IMR-90 (cell line): Measurements from ENCODE around the gene PRXL2C. TPM values are rescaled to one million over a fixed set of nuclear protein-coding genes. Genes with fewer than 3 reads are reported as not detected.
"Not testable (repeated sequence)": the region's sequence is repeated elsewhere in the genome, so short reads cannot be mapped to it uniquely, and the experiment has no call there.

ENCODE experiments used
- ATAC-seq: fragments of 200-7000 bp; cut with Tn5 transposase; 2 replicates; pipeline ENCODE4 v1.9.1; 2020; ENCODE audit warnings: low read depth, mild to moderate bottlenecking, moderate library complexity
- BruUV-seq: library from RNA; stranded (reverse); fragments of 400-500 nt; replicated peaks from 2 replicates; lab custom pipeline; 2021; lab: Mats Ljungman, UMichigan
- CTCF ChIA-PET: fragments of 300-600 bp; formaldehyde crosslinking; extraction: SDS; loops from one replicate; lab custom pipeline; 2021; ENCODE audit warnings: antibody characterized with exemption; lab: Yijun Ruan, JAX
- POLR2A ChIA-PET: fragments of 300-600 bp; sonication (Branson Sonifier 250); formaldehyde crosslinking; loops from one replicate; lab custom pipeline; 2022; ENCODE audit warnings: antibody characterized with exemption; ENCODE audit not compliant: unreplicated experiment; lab: Charles Lee
- DNase-seq: peaks from one replicate; pipeline ENCODE4 v3.0.0; 2013
- H2AFZ ChIP-seq: replicated peaks from 2 replicates; pipeline ENCODE3; 2013; ENCODE audit warnings: low read length, mild to moderate bottlenecking; ENCODE audit not compliant: poor library complexity
- H2AK5ac ChIP-seq: 2 replicates; pipeline ENCODE4 v1.6.1; 2013; ENCODE audit warnings: low read depth, low read length, inconsistent platforms
- H2AK9ac ChIP-seq: replicated peaks from 2 replicates; pipeline ENCODE3; 2013; ENCODE audit warnings: mild to moderate bottlenecking, low read depth, low read length, moderate library complexity; ENCODE audit not compliant: poor library complexity
- H2BK120ac ChIP-seq: 2 replicates; pipeline ENCODE4 v1.6.1; 2013; ENCODE audit warnings: low read depth, low read length, inconsistent platforms
- H2BK15ac ChIP-seq: 3 replicates; pipeline ENCODE4 v1.6.1; 2013; ENCODE audit warnings: low read depth, low read length, inconsistent platforms
- H2BK20ac ChIP-seq: 2 replicates; pipeline ENCODE4 v1.6.1; 2013; ENCODE audit warnings: low read depth, mild to moderate bottlenecking, inconsistent platforms, low read length, moderate library complexity
- H2BK5ac ChIP-seq: 2 replicates; pipeline ENCODE4 v1.6.1; 2013; ENCODE audit warnings: mild to moderate bottlenecking, low read depth, low read length, inconsistent platforms; ENCODE audit not compliant: poor library complexity, severe bottlenecking
- H3K14ac ChIP-seq: replicated peaks from 2 replicates; pipeline ENCODE4 v1.6.1; 2013; ENCODE audit warnings: low read depth, low read length, inconsistent platforms
- H3K18ac ChIP-seq: 2 replicates; pipeline ENCODE4 v1.6.1; 2013; ENCODE audit warnings: low read depth, low read length, control low read depth
- H3K23ac ChIP-seq: 2 replicates; pipeline ENCODE4 v1.6.1; 2013; ENCODE audit warnings: low read depth, low read length, inconsistent platforms
- H3K27ac ChIP-seq: 2 replicates; pipeline ENCODE4 v1.5.1; 2013; ENCODE audit warnings: mild to moderate bottlenecking, control low read depth, low read length; ENCODE audit not compliant: insufficient read depth
- H3K27me3 ChIP-seq: 2 replicates; pipeline ENCODE4 v1.6.1; 2013; ENCODE audit warnings: low read length; ENCODE audit not compliant: control insufficient read depth, insufficient read depth
- H3K36me3 ChIP-seq: 2 replicates; pipeline ENCODE4 v1.6.1; 2013; ENCODE audit warnings: low read length, mixed read lengths; ENCODE audit not compliant: control insufficient read depth, insufficient read depth
- H3K4ac ChIP-seq: 2 replicates; pipeline ENCODE4 v1.6.1; 2013; ENCODE audit warnings: low read depth, low read length, inconsistent platforms
- H3K4me1 ChIP-seq: 2 replicates; pipeline ENCODE4 v1.6.1; 2013; ENCODE audit warnings: low read length, mixed read lengths; ENCODE audit not compliant: control insufficient read depth, insufficient read depth
- H3K4me2 ChIP-seq: 2 replicates; pipeline ENCODE4 v1.6.1; 2013; ENCODE audit warnings: low read depth, mild to moderate bottlenecking, control low read depth, low read length, moderate library complexity
- H3K4me3 ChIP-seq: 2 replicates; pipeline ENCODE4 v1.5.1; 2013; ENCODE audit warnings: low read depth, mild to moderate bottlenecking, control low read depth, low read length, moderate library complexity; ENCODE audit not compliant: insufficient read depth
- H3K56ac ChIP-seq: 2 replicates; pipeline ENCODE4 v1.6.1; 2013; ENCODE audit warnings: low read length, inconsistent platforms; ENCODE audit not compliant: insufficient read depth; ENCODE audit errors: extremely low read depth
- H3K79me1 ChIP-seq, 2 experiments: 2 replicates each; pipeline ENCODE4 v1.6.1; 2013; ENCODE audit warnings: low read length in 2 of 2, inconsistent platforms in 1 of 2, low read depth in 1 of 2
- H3K9ac ChIP-seq: 2 replicates; pipeline ENCODE4 v1.6.1; 2013; ENCODE audit warnings: low read depth, low read length, control low read depth
- H3K9me1 ChIP-seq: 2 replicates; pipeline ENCODE4 v1.6.1; 2013; ENCODE audit warnings: low read length, inconsistent platforms; ENCODE audit not compliant: insufficient read depth
- H3K9me3 ChIP-seq: 2 replicates; pipeline ENCODE4 v1.6.1; 2013; ENCODE audit warnings: low read length; ENCODE audit not compliant: control insufficient read depth, insufficient read depth
- H4K20me1 ChIP-seq: 2 replicates; pipeline ENCODE4 v1.6.1; 2013; ENCODE audit warnings: low read length, inconsistent platforms; ENCODE audit not compliant: insufficient read depth
- H4K5ac ChIP-seq: 2 replicates; pipeline ENCODE4 v1.6.1; 2013; ENCODE audit warnings: mild to moderate bottlenecking, low read depth, low read length, control low read depth
- H4K8ac ChIP-seq, 2 experiments: 2 replicates each; pipeline ENCODE4 v1.6.1; 2013; ENCODE audit warnings: low read depth in 2 of 2, low read length in 2 of 2, control low read depth in 1 of 2, inconsistent platforms in 1 of 2
- H4K91ac ChIP-seq: 2 replicates; pipeline ENCODE4 v1.6.1; 2013; ENCODE audit warnings: low read depth, low read length, inconsistent platforms; ENCODE audit not compliant: insufficient read depth
- WGBS, 2 experiments: methylation state at CpG; one replicate each; pipeline versions ENCODE4 v1.1.5 to v1.1.7; 2013; ENCODE audit warnings: missing lambda C conversion rate in 2 of 2; ENCODE audit not compliant: insufficient read length in 1 of 2; ENCODE audit errors: extremely low coverage in 2 of 2; 5-methylcytosine and 5-hydroxymethylcytosine counted together
- dilution Hi-C: fragments of 300-500 bp; cut with HindIII; formaldehyde crosslinking; loops from one replicate; pipeline ENCODE4 v1.14.3; 2018; ENCODE audit warnings: low sequenced_read_pairs; ENCODE audit not compliant: unreplicated experiment
- in situ Hi-C: fragments of 300-500 bp; cut with MboI; formaldehyde crosslinking; loops from 3 replicates; pipeline ENCODE4 v1.14.3; 2019; ENCODE audit warnings: low sequenced_read_pairs, inconsistent platforms, mixed read lengths
- intact Hi-C: fragments of 100-400 bp; cut with micrococcal nuclease; formaldehyde crosslinking; loops from 2 replicates; pipeline ENCODE4 v1.10.0; 2022
- polyA plus RNA-seq, 3 experiments: library from polyadenylated mRNA; depleted of rRNA; stranded (reverse); fragments of >200 nt; gene quantifications; 2 replicates each; pipeline ENCODE4 v1.2.3, GENCODE V29; 2012; ENCODE audit warnings: low replicate concordance in 1 of 3
- total RNA-seq: library from RNA; depleted of rRNA; stranded (reverse); fragments of >200 nt; gene quantifications from 2 replicates; pipeline ENCODE4 v1.2.3, GENCODE V29; 2012

Gene PRXL2C
- total and polyA plus RNA-seq, 2 of the 4 experiments (the other 2 are of a cell fraction) = 2.7 to 9.0 TPM

GRCh38 chr9:96633579-96633978 is 21.5 kb downstream of the PRXL2C start:
- H3K9me1 ChIP-seq, ATAC-seq, BruUV-seq, H3K79me1 ChIP-seq, H3K18ac ChIP-seq, H4K5ac ChIP-seq, H3K9me3 ChIP-seq, H3K4me3 ChIP-seq, DNase-seq, intact Hi-C loops, H3K27me3 ChIP-seq, H3K9ac ChIP-seq, CTCF ChIA-PET, H3K27ac ChIP-seq, POLR2A ChIA-PET, H2AFZ ChIP-seq, H4K91ac ChIP-seq, H2BK20ac ChIP-seq, H2BK5ac ChIP-seq, H4K8ac ChIP-seq, H2AK9ac ChIP-seq, H4K20me1 ChIP-seq, H2BK120ac ChIP-seq, H3K4ac ChIP-seq, H3K56ac ChIP-seq, H3K4me2 ChIP-seq, dilution Hi-C loops, H3K36me3 ChIP-seq, H3K4me1 ChIP-seq, in situ Hi-C loops, H2AK5ac ChIP-seq, H2BK15ac ChIP-seq, H3K14ac ChIP-seq, H3K23ac ChIP-seq: not testable (repeated sequence)
- WGBS, 2 experiments = no CpG with 5 or more reads among the region's 8 CpGs
